GM12878 (cell line): ENCODE measurements around the gene PLK1.

Experiments used
- CTCF ChIP-seq, 3 experiments: IDR thresholded peaks in 2 of 3; conservative IDR thresholded peaks in 1 of 3; 2 replicates each; pipeline ENCODE4 v1.5.1; 2011; ENCODE audit warnings: low read depth in 3 of 3, low read length in 3 of 3, mild to moderate bottlenecking in 3 of 3, control low read depth in 2 of 3, moderate library complexity in 2 of 3, inconsistent platforms in 1 of 3, mixed read lengths in 1 of 3; ENCODE audit not compliant: control insufficient read depth in 2 of 3, insufficient read depth in 1 of 3; ENCODE audit errors: extremely low read depth in 1 of 3
- DPF2 ChIP-seq: fragments of 450-650 bp; IDR thresholded peaks from 2 replicates; pipeline ENCODE4 v1.6.1; 2017; ENCODE audit warnings: mild to moderate bottlenecking
- ELK1 ChIP-seq: IDR thresholded peaks from 2 replicates; pipeline ENCODE4 v1.6.1; 2012; ENCODE audit warnings: low read depth, low read length, improper control_type of control experiment
- EZH2 ChIP-seq: IDR thresholded peaks from 2 replicates; pipeline ENCODE4 v1.6.1; 2012; ENCODE audit warnings: low read depth, mild to moderate bottlenecking, control low read depth, inconsistent platforms, low read length, borderline replicate concordance; ENCODE audit not compliant: control insufficient read depth
- KDM1A ChIP-seq: fragments of 200-600 bp; sonication (generic); IDR thresholded peaks from 2 replicates; pipeline ENCODE4 v1.6.1; 2016; ENCODE audit warnings: borderline replicate concordance
- NRF1 ChIP-seq: conservative IDR thresholded peaks from 2 replicates; pipeline ENCODE4 v1.6.1; 2011; ENCODE audit warnings: mild to moderate bottlenecking, low read depth, low read length, improper control_type of control experiment
- POLR2A ChIP-seq: IDR thresholded peaks from 2 replicates; pipeline ENCODE4 v1.6.1; 2011; ENCODE audit warnings: low read depth, mild to moderate bottlenecking, low read length
- ZNF274 ChIP-seq: IDR thresholded peaks from one replicate; pipeline ENCODE4 v1.8.0; 2011; ENCODE audit not compliant: insufficient read length, insufficient read depth

- TF ChIP-seq CTCF (IDR thresholded peaks at IDR 0.05 in 2 of 3, conservative IDR thresholded peaks at IDR 0.05 in 1 of 3; ENCODE audit: control insufficient read depth in 2 of 3, extremely low read depth in 1 of 3, insufficient read depth in 1 of 3, low read depth in 3 of 3, low read length in 3 of 3) = no peak
- TF ChIP-seq NRF1 = no peak
- TF ChIP-seq EZH2 = no peak
- no peak for TF ChIP-seq KDM1A
- TF ChIP-seq ELK1 = no peak
- TF ChIP-seq DPF2 = no peak
- no peak for TF ChIP-seq ZNF274
- TF ChIP-seq POLR2A = no peak
These were observed 44.1 kb upstream of the PLK1 start for GRCh38 chr16:23634461-23635036.
